Central memory CD4-positive, alpha-beta T cell (primary cell): ENCODE results near the gene UBR3.
"Not testable (repeated sequence)": the region's sequence is repeated elsewhere in the genome, so short reads cannot be mapped to it uniquely, and the experiment has no call there.

Source experiments
- DNase-seq: peaks from one replicate; pipeline ENCODE4 v3.0.0; 2022

The UBR3 gene

GRCh38 chr2:169824373-169825333, 2.6 kb upstream of the UBR3 start, which contains the start of gene METTL5:
TSS of gene METTL5 (minus strand) at chr2:169824905. CDS start at chr2:169824597, 308 bp downstream.
- DNase-seq, result peak; percentile 69

DNA sequence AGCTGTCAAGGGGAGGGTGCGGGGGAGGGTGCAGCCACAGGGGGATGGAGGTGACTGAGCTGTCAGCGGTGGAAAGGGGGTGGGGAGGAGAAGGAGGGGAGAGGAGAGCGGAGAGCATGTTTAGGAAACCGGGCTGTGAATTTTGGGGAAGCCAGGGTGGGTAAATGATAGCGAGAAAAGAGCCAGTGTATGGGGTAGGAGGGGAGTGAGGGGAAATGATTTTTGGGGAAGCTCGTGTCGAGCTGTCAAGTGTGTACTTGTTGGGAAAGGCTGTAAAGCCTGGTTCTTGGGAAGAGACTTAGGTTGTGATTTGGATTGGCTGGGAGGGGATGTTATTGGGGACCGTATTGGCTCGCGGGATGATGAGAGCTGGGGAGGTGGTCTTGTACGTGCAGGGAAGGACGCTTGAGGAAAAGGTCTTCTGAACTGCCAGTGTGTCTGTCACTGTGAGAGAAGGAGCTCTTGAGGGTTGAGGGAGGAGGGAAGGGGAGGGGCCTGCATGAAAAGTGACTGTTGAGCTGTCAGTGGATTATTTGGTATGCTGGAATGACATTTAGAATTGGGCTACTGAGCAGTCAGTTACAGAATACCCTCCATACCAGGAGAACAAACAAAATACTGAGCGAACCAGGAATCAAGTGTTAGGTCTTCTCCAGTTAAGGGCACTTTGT, 1.0 kb downstream of the UBR3 start:
- peak; percentile 35 for DNase-seq

DNA sequence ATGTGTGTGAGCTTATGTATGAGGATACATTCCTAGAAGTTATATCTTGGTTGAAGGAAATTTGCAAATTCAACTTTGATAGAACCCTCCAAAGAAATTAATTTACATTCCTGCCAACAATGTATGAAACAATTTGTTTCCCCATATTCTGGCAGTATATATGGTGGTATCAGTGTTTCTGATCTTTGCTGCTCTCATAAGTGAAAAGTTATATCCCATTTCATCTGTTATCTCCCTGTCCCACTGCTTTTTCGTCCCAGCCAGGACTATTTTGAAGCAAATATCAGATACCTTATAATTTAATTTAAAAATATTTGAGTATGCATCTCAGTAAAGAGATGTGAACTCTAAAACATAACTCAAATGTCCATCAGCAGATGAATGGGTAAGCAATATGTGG, 7.1 kb downstream of the UBR3 start:
- no peak for DNase-seq

- DNase-seq, result no peak
Observed at GRCh38 chr2:169838743-169839489, 11.7 kb downstream of the UBR3 start.

GRCh38 chr2:169839954-169840746, 12.9 kb downstream of the UBR3 start:
- DNase-seq, result no peak

- DNase-seq, result no peak
Observed at GRCh38 chr2:169840747-169841142, 13.5 kb downstream of the UBR3 start.

DNA sequence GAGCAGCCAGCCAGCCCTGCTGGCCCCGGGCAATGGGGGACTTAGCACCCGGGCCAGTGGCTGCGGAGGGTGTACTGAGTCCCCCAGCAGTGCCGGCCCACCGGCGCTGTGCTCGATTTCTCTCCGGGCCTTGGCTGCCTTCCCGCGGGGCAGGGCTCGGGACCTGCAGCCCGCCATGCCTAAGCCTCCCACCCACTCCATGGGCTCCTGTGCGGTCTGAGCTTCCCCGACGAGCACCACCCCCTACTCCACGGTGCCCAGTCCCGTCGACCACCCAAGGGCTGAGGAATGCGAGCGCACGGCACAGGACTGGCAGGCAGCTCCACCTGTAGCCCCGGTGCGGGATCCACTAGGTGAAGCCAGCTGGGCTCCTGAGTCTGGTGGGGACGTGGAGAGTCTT, 14.4 kb downstream of the UBR3 start:
- DNase-seq, result not testable (repeated sequence)

- no peak for DNase-seq
Observed at GRCh38 chr2:169845016-169845415, 17.8 kb downstream of the UBR3 start.

GRCh38 chr2:169848959-169849693, 21.9 kb downstream of the UBR3 start:
- not testable (repeated sequence) for DNase-seq

GRCh38 chr2:169849710-169850109, 22.5 kb downstream of the UBR3 start:
- DNase-seq, result no peak

GRCh38 chr2:169853041-169853668, 25.9 kb downstream of the UBR3 start:
- DNase-seq, result no peak

DNA sequence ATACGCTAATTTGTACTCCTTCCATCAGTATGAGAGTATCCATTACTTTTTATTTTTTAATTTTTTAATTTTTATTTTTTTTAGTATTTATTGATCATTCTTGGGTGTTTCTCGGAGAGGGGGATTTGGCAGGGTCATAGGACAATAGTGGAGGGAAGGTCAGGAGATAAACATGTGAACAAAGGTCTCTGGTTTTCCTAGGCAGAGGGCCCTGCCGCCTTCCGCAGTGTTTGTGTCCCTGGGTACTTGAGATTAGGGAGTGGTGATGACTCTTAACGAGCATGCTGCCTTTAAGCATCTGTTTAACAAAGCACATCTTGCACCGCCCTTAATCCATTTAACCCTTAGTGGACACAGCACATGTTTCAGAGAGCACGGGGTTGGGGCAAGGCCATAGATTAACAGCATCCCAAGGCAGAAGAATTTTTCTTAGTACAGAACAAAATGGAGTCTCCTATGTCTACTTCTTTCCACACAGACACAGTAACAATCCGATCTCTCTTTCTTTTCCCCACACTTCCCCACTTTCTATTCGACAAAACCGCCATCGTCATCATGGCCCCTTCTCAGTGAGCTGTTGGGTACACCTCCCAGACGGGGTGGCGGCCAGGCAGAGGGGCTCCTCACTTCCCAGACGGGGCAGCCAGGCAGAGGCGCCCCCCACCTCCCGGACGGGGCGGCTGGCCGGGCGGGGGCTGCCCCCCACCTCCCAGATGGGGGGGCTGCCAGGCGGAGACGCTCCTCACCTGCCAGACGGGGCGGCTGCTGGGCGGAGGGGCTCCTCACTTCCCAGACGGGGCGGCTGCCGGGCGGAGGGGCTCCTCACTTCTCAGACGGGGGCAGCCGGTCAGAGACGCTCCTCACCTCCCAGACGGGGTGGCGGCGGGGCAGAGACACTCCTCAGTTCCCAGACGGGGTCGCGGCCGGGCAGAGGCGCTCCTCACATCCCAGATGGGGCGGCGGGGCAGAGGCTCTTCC, 28.3 kb downstream of the UBR3 start:
- DNase-seq, result not testable (repeated sequence)

DNA sequence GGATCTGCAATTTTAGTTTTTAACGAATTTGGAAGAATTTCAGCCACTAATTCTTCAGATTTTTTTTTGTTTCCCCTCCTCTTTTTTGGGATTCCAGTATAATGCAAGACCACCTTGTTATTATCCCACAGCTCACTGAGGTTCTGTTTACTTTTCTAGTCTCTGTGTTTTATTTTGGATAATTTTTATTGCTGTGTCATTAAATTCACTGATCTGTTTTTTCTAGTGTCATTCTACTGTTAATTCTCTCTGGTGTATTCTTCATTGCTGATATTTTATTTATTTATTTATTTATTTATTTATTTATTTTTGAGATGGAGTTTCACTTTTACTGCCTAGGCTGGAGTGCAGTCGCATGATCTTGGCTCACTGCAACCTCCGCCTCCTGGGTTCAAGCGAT, 32.2 kb downstream of the UBR3 start:
- no peak for DNase-seq

GRCh38 chr2:169860149-169860548, 32.9 kb downstream of the UBR3 start:
- no peak for DNase-seq

- no peak for DNase-seq
Observed at GRCh38 chr2:169862816-169863215, 35.6 kb downstream of the UBR3 start.

DNA sequence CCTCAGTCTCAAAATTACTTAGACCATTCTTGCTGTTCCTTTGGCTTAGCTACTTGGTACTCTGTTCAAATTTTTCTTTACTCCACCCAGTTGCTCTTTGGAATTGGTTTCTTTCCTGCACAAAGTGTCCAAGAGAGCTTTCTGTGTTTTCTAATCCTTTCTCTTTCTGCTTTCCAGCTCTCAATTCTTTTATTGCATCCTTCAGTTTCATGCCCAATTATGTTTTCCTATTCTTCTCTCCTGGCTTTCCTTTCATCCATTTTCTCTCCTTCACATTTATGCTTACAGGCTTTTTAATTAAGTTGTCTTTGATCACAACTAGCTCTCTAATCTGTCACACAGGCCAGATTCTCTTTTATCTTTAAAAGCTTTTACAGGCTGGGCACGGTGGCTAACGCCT, 38.2 kb downstream of the UBR3 start:
- DNase-seq, result no peak

- not testable (repeated sequence) for DNase-seq
Observed at GRCh38 chr2:169866230-169866629, 39.0 kb downstream of the UBR3 start.

- no peak for DNase-seq
Observed at GRCh38 chr2:169867579-169867978, 40.3 kb downstream of the UBR3 start.

DNA sequence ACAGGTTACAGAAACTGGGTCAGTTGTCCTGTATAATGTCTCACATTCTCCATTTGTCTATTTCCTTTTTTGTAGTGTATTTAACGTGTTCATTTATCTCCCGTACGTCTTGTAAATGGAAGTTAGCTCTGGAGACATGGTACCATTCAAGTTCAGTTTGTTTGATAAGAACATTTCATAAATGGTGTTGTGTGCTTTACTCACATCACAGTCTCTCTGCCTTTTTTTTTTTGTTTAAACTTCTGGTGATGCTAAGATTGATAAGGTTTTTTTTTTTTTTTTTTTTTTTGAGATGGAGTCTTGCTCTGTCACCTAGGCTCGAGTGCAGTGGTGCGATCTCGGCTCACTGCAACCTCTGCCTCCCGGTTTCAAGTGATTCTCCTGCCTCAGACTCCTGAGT, 41.7 kb downstream of the UBR3 start:
- DNase-seq, result no peak

DNA sequence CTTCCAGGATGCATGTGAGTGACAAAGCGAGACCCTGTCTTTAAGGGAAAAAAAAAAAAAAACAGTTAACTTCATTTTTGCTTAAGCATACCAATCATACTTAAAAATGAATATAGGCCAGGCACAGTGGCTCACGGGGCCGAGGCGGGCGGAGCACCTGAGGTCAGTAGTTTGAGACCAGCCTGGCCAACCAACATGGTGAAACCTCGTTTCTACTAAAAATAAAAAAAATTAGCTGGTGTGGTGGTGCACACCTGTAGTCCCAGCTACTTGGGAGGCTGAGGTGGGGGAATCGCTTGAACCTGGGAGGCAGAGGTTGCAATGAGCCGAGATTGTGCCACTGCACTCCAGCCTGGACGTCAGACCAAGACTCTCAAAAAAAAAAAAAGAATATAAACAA, 44.1 kb downstream of the UBR3 start:
- DNase-seq, result not testable (repeated sequence)
